Measurements from ENCODE around the gene TOR1AIP2.
A peak's percentile ranks its signal among the peaks of the same experiment; 100 is the strongest.
"Not testable (repeated sequence)": the region's sequence is repeated elsewhere in the genome, so short reads cannot be mapped to it uniquely, and the experiment has no call there.

Gene TOR1AIP2

DNA sequence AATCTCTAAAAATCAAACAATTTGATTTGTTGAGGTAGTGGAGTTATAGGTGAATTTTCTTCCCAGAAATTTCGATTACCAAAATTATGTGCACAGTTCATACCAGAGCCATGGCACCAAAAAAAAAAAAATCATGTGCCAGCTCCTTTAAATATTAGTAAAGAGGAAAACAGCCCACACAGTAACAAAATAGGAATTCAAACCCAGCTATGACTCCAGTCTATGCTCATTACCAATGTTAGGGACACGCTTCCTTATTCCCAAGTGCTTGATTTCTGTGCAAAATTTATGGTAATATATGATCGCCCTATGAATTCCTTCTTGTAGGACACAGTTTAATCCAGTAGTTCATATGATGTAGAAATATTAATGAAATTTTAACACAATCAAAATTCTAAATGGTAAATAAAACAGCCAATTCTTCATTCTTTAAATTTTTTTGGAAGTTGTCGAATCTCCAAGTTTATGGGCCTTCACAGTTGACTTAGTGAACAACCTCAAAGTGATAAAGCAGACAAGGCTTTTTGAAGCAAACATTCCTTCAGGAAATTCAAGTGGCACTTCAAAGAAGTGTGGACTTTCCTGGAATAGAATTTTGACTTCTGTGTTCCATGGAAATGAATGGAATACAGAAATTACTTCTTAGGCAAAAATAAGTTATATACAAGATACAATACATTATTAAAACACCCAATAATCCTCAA is 1.9 kb downstream of the TOR1AIP2 start:
- DNase-seq (ENCODE audit: low read depth in 2 of 2): no peak

DNA sequence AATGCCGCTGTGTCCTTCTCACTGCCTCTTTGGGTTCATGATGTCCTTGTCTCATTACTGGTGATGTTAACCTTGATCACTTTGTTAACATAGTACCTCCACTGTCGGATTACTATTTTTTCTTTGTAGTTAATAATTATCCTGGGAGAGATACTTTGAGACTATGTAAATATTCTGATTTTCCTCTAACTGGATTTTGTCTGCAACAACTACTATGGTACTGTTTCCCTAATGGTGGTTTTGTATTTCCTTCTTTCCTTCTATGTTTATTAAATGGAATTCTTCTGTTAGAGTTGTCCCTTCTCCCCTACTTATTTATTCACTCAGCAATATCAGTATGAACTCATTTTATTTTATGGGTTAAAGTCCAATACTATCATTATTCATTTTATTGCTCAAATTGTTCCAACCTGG is 4.2 kb downstream of the TOR1AIP2 start:
- DNase-seq (ENCODE audit: low read depth in 2 of 2): no peak

GRCh38 chr1:179872558-179872957 is 5.0 kb downstream of the TOR1AIP2 start:
- DNase-seq (ENCODE audit: low read depth in 2 of 2): no peak

- no peak for DNase-seq (ENCODE audit: low read depth in 2 of 2)
Observed at GRCh38 chr1:179871940-179872339, 5.7 kb downstream of the TOR1AIP2 start.

- no peak for DNase-seq (ENCODE audit: low read depth in 2 of 2)
Observed at GRCh38 chr1:179870870-179871269, 6.7 kb downstream of the TOR1AIP2 start.

GRCh38 chr1:179867493-179868330 is 9.9 kb downstream of the TOR1AIP2 start:
- DNase-seq (ENCODE audit: low read depth in 2 of 2): peak in 1 of 2 donors; percentile 6

GRCh38 chr1:179866616-179867015 is 11.0 kb downstream of the TOR1AIP2 start:
- no peak for DNase-seq (ENCODE audit: low read depth in 2 of 2)

DNA sequence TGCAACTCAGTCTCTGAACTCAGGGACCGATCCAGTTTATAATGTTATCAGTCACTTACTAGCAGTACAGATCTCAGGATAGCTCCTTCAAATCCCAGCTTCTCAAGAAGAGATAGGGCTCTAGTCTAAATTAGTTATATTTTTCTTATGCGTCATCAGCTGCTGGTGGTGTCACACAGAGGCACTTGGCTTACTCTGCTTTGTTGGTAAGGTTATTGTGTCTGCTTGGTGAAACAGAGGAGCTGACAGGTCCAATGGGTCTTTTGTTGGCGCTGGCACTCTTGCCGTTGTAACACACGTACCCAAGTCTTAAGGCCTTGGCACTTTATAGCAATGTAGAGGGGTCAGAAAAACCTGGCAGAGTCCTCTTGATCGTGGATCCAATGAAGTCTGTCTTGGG is 12.2 kb downstream of the TOR1AIP2 start:
- DNase-seq (ENCODE audit: low read depth in 2 of 2): no peak

DNA sequence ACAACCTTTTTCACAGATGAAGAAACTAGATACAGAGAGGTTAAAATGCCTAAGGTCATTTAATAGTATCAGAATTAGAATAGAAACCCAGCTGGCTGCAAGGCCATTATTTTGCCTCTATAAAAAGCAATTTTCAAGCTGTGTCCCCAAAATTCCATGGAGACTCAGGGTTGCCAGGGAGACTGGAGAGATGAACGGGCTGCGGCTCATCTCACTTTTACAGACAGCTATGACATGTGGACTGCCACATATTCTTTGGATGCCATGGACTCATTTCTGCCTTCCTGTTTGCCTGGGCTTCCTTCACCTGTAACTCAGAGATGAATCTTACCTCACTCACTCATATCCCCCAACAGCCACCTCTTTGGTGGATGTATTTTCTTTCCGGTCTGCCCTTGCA is 17.0 kb downstream of the TOR1AIP2 start:
- DNase-seq (ENCODE audit: low read depth in 2 of 2): no peak

- no peak for DNase-seq (ENCODE audit: low read depth in 2 of 2)
Observed at GRCh38 chr1:179857009-179857408, 20.6 kb downstream of the TOR1AIP2 start.

DNA sequence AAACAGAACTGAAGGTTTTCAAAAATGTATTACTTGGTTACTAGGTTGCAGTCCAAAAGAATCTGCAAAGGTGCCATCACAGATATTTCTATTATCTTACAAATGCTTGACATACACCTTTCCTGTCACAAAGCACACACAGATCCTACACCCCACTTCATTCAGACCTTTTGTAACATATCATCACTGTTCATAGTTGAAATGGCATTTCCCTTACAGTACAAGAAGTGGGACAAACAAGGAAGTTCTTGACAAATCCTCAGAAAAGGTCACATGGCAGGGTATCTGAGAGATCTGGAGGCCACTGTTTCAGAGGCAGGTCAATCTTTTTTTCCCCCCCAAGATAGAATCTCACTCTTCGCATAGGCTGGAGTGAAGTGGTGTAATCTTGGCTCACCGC is 21.3 kb downstream of the TOR1AIP2 start:
- no peak for DNase-seq (ENCODE audit: low read depth in 2 of 2)

GRCh38 chr1:179855831-179856230 is 21.8 kb downstream of the TOR1AIP2 start:
- DNase-seq (ENCODE audit: low read depth in 2 of 2): not testable (repeated sequence)

DNA sequence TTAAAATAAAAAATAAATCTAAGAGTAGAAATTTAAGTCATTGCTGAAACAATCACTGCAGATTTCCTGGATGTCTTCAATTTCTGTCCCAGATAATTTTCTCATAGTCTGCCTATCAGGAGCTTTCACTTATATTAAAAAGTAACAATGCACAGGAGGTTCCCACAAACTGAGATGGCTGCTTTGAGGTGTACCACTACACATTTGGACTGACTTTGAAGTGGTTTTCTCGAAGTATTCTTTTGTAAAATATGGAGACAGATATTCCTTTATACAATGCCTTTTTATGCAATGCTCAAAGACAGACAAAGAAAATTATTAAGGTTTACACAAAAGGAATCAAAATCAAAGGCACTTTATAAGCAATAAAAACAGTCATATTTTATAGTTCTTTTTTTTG is 24.5 kb downstream of the TOR1AIP2 start:
- DNase-seq (ENCODE audit: low read depth in 2 of 2): no peak

GRCh38 chr1:179848233-179848632 is 29.4 kb downstream of the TOR1AIP2 start:
- no peak for DNase-seq (ENCODE audit: low read depth in 2 of 2)

DNA sequence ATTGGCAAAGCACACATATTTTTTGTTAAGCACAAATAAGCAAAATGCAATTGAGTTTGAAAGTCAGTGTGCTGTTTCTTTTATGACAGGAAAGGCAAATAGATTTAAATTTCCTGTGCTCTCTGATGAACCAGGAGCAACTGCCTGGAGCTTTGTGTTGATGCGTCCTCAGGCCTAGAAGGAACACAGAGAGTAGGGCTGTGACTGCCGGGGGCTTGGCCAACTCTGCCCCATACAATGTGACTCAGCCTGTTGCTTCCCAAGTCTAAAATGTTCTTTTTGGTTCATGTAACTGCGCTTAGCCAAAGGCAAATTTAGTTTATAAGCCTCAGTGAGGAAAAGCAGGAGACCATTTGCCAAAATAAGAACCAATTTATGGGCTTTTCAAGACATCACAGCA is 37.5 kb downstream of the TOR1AIP2 start:
- no peak for DNase-seq (ENCODE audit: low read depth in 2 of 2)

- not testable (repeated sequence) for DNase-seq (ENCODE audit: low read depth in 2 of 2)
Observed at GRCh38 chr1:179836686-179837445, 40.7 kb downstream of the TOR1AIP2 start.

GRCh38 chr1:179831852-179832699 is 45.5 kb downstream of the TOR1AIP2 start:
- no peak for DNase-seq (ENCODE audit: low read depth in 2 of 2)

DNA sequence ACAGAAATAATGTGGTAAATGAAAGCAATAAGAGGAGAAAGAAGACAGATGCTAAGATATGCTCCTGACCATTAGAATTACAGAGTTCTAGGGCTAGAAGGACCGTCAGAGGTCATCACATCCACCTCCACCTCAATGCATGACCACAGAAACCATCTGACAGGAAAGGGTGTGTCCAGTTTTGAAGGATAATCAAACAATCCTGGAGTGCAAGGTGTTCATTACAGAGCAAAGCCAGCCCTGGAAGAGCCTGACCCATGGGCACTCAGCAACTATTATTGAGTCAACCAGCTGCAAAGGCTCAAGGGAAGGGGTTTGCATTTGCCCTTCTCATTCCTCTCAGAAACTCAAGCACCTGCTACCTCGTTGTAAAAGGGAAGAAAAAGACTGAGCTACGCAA is 46.4 kb downstream of the TOR1AIP2 start:
- DNase-seq (ENCODE audit: low read depth in 2 of 2): no peak

DNA sequence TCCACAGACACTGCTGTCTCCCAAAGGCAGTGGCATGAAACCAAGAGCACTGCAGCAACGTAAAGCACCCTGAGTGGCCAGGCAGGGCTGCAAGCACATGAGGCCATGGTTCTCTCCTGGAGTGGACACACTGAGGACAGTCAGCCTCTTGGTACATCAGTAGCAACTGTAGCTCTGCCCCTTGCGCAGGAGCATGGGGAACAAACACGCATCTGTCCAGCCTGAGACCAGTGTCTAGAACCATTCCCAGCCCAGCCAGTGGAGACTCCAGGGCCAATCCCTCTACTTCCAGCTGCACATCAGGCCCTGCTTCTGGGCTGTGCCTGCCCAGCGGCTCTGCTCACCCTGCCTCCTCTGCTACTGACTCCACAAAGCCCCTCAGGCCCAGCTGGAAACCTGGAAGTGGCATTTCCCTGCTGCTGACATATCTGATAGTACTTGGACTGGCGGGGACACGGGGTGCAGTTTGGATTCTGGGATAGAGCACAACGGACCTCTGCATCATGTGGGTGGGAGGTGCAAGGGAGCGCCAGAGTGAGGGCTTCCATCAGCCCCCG is 49.0 kb downstream of the TOR1AIP2 start:
- DNase-seq (ENCODE audit: low read depth in 2 of 2): no peak

GRCh38 chr1:179826626-179827280 is 50.9 kb downstream of the TOR1AIP2 start:
- DNase-seq (ENCODE audit: low read depth in 2 of 2): no peak

Data from stimulated activated CD8-positive, alpha-beta memory T cell treated with anti-CD3 and anti-CD28 coated beads, Interleukin-15, amount 100 ng/mL, for 4 hours (primary cell).